Measurements from ENCODE around the gene RPTOR.

The RPTOR gene

GRCh38 chr17:80781211-80781610, 236.6 kb downstream of the RPTOR start:
- TF ChIP-seq, protein P1, sequence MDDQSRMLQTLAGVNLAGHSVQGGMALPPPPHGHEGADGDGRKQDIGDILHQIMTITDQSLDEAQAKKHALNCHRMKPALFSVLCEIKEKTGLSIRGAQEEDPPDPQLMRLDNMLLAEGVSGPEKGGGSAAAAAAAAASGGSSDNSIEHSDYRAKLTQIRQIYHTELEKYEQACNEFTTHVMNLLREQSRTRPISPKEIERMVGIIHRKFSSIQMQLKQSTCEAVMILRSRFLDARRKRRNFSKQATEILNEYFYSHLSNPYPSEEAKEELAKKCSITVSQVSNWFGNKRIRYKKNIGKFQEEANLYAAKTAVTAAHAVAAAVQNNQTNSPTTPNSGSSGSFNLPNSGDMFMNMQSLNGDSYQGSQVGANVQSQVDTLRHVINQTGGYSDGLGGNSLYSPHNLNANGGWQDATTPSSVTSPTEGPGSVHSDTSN (CRISPR knock-in tag; IDR thresholded peaks at IDR 0.05), result no peak
- TF ChIP-seq ZNF155 (tag by site-specific recombination; IDR thresholded peaks at IDR 0.05) (no peak), RBAK (tag by site-specific recombination; IDR thresholded peaks at IDR 0.05) (no peak), ZNF830 (tag by site-specific recombination; IDR thresholded peaks at IDR 0.05; ENCODE audit: low read depth) (no peak), ZNF341 (tag by site-specific recombination; IDR thresholded peaks at IDR 0.05; ENCODE audit: low read depth) (no peak), PRDM6 (tag by site-specific recombination; IDR thresholded peaks at IDR 0.05) (no peak), ZNF362 (tag by site-specific recombination; IDR thresholded peaks at IDR 0.05) (no peak), YY1 (tag by site-specific recombination; IDR thresholded peaks at IDR 0.05) (no peak), ZNF626 (tag by site-specific recombination; IDR thresholded peaks at IDR 0.05) (no peak), REST (tag by site-specific recombination; IDR thresholded peaks at IDR 0.05) (no peak), ZFP41 (tag by site-specific recombination; IDR thresholded peaks at IDR 0.05; ENCODE audit: borderline replicate concordance) (no peak), ZNF791 (tag by site-specific recombination; IDR thresholded peaks at IDR 0.05) (no peak), ZNF324 (tag by site-specific recombination; IDR thresholded peaks at IDR 0.05) (no peak), KLF9 (tag by site-specific recombination; IDR thresholded peaks at IDR 0.05; ENCODE audit: low read depth) (no peak)
- TF ChIP-seq, protein P2, sequence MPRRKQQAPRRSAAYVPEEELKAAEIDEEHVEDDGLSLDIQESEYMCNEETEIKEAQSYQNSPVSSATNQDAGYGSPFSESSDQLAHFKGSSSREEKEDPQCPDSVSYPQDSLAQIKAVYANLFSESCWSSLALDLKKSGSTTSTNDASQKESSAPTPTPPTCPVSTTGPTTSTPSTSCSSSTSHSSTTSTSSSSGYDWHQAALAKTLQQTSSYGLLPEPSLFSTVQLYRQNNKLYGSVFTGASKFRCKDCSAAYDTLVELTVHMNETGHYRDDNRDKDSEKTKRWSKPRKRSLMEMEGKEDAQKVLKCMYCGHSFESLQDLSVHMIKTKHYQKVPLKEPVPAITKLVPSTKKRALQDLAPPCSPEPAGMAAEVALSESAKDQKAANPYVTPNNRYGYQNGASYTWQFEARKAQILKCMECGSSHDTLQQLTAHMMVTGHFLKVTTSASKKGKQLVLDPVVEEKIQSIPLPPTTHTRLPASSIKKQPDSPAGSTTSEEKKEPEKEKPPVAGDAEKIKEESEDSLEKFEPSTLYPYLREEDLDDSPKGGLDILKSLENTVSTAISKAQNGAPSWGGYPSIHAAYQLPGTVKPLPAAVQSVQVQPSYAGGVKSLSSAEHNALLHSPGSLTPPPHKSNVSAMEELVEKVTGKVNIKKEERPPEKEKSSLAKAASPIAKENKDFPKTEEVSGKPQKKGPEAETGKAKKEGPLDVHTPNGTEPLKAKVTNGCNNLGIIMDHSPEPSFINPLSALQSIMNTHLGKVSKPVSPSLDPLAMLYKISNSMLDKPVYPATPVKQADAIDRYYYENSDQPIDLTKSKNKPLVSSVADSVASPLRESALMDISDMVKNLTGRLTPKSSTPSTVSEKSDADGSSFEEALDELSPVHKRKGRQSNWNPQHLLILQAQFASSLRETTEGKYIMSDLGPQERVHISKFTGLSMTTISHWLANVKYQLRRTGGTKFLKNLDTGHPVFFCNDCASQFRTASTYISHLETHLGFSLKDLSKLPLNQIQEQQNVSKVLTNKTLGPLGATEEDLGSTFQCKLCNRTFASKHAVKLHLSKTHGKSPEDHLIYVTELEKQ (tag by site-specific recombination; IDR thresholded peaks at IDR 0.05; ENCODE audit: borderline replicate concordance), result no peak
- TF ChIP-seq, protein P3, sequence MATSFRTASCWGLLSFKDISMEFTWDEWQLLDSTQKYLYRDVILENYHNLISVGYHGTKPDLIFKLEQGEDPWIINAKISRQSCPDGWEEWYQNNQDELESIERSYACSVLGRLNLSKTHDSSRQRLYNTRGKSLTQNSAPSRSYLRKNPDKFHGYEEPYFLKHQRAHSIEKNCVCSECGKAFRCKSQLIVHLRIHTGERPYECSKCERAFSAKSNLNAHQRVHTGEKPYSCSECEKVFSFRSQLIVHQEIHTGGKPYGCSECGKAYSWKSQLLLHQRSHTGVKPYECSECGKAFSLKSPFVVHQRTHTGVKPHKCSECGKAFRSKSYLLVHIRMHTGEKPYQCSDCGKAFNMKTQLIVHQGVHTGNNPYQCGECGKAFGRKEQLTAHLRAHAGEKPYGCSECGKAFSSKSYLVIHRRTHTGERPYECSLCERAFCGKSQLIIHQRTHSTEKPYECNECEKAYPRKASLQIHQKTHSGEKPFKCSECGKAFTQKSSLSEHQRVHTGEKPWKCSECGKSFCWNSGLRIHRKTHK (tag by site-specific recombination; IDR thresholded peaks at IDR 0.05), result no peak
- TF ChIP-seq, protein P4, sequence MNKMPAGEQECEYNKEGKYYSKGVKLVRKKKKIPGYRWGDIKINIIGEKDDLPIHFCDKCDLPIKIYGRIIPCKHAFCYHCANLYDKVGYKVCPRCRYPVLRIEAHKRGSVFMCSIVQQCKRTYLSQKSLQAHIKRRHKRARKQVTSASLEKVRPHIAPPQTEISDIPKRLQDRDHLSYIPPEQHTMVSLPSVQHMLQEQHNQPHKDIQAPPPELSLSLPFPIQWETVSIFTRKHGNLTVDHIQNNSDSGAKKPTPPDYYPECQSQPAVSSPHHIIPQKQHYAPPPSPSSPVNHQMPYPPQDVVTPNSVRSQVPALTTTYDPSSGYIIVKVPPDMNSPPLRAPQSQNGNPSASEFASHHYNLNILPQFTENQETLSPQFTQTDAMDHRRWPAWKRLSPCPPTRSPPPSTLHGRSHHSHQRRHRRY (tag by site-specific recombination; IDR thresholded peaks at IDR 0.05), result no peak
- TF ChIP-seq, protein P5, sequence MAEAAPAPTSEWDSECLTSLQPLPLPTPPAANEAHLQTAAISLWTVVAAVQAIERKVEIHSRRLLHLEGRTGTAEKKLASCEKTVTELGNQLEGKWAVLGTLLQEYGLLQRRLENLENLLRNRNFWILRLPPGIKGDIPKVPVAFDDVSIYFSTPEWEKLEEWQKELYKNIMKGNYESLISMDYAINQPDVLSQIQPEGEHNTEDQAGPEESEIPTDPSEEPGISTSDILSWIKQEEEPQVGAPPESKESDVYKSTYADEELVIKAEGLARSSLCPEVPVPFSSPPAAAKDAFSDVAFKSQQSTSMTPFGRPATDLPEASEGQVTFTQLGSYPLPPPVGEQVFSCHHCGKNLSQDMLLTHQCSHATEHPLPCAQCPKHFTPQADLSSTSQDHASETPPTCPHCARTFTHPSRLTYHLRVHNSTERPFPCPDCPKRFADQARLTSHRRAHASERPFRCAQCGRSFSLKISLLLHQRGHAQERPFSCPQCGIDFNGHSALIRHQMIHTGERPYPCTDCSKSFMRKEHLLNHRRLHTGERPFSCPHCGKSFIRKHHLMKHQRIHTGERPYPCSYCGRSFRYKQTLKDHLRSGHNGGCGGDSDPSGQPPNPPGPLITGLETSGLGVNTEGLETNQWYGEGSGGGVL (tag by site-specific recombination; IDR thresholded peaks at IDR 0.05), result no peak
- Histone ChIP-seq H3K4me3 (ENCODE audit: low read depth, low read length) (no peak overlapping the region), H3K9me3 (ENCODE audit: control insufficient read depth, insufficient read depth, low read depth, low read length) (no peaks in the 10 kb centered on the region), H3K4me1 (ENCODE audit: control insufficient read depth, insufficient read depth, low read length) (no peaks in the 10 kb centered on the region), H3K27ac (ENCODE audit: extremely low read depth, low read depth, low read length) (no peak overlapping the region), H3K36me3 (ENCODE audit: control insufficient read depth in 2 of 2, insufficient read depth in 1 of 2, low read length in 2 of 2) (peaks cover 0 to 11% of the 10 kb centered on the region in 2 experiments; a peak in 1 of 3 replicates)
- POLR2A ChIA-PET, result no interaction called here
- CTCF ChIA-PET, result no interaction called here
